GM19328 (cell line): ENCODE results near the gene GPR135.

Experiments
- ATAC-seq: cut with Tn5 transposase; IDR thresholded peaks from one replicate; pipeline ENCODE4 v1.9.1; 2021; ENCODE audit warnings: mild to moderate bottlenecking, moderate library complexity; ENCODE audit not compliant: unreplicated experiment

GPR135 gene, protein sequence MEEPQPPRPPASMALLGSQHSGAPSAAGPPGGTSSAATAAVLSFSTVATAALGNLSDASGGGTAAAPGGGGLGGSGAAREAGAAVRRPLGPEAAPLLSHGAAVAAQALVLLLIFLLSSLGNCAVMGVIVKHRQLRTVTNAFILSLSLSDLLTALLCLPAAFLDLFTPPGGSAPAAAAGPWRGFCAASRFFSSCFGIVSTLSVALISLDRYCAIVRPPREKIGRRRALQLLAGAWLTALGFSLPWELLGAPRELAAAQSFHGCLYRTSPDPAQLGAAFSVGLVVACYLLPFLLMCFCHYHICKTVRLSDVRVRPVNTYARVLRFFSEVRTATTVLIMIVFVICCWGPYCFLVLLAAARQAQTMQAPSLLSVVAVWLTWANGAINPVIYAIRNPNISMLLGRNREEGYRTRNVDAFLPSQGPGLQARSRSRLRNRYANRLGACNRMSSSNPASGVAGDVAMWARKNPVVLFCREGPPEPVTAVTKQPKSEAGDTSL

DNA sequence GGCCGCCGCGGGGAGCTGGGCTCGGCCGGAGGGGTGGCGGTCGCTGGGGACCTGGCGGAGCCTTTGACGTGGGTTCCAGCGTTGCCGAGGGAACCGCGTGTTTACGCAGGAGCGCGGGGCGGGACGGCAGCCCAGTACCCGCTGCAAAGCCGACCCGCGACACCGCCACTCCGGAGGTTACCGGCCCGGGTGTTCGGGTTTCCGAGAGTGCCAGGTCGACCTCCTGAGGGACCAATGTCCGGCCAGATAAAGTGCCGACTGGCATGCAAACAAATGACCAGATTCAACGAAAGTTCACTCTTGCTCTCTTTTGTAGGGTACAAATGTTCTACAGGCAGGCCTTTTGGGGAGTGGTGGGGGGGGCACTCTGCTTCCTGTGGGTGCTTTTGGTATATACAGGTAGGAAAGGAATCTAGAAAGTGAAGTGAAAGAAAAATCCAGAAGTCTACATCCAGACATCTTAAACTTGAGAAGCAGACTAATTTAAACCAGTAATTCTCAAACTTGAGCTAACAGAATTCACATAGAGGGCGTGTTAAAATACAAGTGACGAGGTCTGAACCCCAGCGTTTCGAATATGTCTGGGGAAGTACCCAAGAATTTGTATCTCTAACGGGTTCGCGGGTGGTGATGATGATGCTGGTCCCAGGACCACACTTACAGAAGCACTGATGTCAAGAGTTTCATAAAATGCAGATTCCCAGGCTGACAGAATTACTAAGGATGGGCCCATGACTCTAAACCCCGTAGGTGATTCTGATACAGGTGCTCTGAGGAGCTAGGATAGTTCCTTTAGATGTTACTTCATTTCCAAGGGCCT, at the start of gene GPR135:
Gene GPR135 (minus strand): TSS at position 65 of the 820 bp plus-strand sequence. CDS start 154 bp downstream, outside the sequence.
- ATAC-seq = peak; percentile 28

DNA sequence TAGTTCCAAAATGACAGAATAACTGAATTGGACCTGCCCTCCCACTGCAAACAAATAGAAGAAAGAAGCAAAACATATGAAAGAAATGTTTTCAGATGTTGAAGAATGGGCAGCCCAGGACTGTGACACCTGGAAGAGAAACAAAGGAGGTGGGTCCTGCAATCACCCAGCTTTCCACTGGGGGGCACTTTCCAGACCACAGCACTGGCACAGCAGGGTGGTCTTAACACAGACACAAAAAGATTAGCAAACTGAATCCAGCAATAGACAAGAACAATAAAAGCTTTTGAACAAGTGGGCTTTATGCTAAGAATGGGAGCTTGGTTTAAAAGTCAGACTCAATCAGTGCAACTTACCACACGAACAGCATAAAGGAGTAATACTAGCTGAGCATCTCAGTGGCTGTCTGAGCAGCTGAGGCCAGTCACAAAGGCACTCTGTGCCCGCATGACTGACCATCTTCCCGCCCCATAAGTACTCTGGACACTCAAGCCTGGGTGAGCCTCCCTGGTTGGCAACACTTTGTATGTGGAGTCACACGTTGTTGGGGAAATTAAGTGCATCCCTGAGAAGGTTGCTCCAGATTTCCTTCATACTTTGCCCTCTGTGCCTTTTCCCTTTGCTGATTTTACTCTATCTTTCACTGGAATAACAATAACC, 46.9 kb upstream of the GPR135 start:
- ATAC-seq = no peak

DNA sequence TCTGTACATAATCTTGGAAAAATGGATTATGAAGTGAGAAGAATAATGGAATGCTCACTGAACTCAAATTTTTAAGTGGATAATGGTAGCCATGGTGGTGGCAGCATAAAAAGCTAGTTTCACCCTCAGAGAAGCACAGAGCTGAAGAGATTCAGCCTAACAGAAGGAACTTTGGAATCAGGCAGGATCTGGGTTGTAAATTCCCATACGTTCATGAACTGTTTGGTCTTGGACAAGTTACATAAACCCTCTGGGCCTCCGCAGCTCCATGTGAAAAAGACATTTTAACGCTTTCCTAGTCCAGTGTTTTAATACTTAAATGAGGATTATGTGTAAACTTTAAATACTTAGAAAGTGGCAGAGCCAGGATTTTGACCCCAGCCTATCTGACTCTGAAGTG, 45.8 kb upstream of the GPR135 start:
- ATAC-seq = no peak

DNA sequence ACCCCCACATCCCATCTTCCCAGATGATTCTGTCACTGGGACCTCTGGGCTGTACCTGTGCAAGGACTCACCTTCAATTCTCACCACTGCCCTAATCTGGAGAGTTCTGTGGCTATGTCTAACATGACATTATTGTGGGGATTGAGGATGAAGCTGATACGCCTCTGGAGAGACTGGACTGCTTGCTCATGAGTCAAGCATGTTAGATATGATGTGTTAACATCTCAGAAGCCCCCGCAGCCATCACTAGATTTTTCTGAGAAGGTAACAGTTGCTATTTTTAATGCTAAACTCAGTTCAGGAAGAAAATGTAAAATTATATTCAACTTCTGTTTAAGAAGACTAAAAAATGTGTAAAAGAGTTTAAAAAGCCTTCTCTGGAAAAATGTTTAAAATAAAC, 44.8 kb upstream of the GPR135 start:
- ATAC-seq = no peak

DNA sequence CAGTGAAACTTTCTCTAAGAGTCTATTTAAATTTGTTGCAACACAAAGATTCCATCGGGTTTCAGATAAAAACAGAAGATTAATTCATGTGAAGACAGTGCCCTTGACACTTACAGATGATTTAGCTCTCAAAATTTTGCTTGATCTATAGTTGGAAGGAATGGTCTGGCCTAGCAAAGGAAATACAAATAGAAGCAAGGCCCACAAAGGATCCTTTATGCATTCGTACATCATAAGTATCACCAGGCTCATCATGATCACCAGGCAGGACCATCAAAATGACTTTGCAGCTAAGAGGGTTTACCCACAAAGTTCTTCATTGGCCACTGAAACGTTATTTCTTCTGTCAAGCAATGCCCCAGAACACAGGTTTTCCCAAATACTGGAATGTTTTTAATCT, 43.9 kb upstream of the GPR135 start:
- ATAC-seq = no peak

DNA sequence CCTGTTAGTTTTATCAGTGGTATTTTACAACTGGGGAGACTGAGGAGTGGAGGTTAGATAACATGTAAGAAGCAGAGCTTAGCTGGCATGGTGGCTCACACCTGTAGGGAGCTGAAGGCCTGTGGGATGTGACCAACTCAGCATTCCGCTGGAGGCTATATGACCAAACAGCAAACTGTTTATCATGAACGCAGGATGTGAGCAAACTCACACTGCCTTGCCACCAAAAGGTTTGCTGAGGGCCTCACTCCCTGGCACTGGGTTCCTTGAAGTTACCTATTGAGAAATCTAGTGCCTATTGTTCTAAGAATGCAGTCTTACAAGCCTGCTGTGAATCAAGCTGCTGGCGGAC, 42.5 kb upstream of the GPR135 start:
- ATAC-seq = no peak

DNA sequence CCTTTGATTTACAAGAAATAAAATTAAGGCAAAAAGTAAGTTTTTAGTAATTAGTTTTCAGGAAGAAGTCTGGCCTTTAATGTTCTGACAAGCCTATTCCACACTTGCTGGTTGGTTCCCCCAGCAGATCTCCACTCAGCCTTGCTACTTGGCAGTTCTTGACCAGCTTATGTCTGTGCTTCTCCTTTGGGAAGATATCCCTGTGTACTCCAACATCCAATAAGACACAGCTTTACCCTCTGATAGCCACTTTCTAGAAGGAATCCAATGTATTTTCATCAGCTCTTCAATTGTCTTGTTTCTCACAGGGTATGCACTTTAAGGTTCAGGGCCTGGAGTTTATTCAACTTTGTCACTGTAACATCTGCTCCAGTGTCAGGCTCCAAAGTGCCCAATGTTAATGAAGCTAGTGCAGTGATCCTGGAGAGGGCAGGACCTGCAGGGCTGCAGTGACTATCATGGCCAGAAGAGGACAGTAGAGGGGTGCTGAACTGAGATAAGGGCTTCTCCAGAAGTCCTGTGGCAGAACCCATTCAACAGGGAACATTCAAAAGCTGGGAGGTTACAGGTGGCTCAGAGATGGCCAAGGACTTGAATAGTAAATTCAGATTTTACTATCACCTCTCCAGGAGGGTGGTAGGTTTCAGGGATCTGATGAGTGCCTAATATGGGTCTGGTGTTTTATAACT, 42.0 kb upstream of the GPR135 start:
- ATAC-seq = peak; percentile 87

DNA sequence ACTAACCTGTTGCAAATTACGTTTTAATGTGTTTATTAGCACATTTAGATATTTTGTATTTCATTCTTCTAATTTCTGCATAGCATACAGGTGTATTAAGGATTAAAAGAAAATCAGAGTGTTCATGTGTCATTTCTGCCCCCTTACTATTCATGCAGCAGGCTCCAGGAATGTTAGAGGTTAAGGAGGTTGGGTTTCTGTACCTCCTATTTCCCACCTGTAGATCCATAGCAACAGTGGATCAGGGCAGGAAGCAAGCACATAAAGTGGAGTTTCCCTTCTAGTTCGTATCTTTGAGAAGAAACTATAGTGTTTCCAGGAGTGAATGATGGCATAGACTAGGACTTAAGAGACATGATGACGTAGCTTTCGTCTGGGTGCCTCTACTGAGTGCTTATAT, 38.1 kb upstream of the GPR135 start:
- no peak for ATAC-seq

DNA sequence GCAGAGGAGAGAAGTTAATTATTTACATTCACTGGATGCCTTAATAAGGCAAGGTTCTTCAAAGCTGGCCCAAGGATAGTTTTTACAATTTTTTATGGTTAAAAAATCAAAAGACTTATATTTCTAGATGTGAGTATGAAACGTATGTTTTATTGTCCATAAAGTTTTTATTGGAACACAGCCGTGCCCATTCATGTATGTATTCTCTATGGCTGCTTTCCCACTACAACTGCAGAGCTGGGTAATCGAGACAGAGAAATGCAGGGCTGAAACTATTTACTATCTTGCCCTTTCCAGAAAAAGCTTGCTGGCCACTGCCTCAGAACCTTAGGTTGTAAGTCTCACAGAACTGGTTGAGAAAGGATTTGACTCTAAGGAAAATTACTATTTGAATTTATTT, 35.6 kb upstream of the GPR135 start:
- ATAC-seq = no peak

DNA sequence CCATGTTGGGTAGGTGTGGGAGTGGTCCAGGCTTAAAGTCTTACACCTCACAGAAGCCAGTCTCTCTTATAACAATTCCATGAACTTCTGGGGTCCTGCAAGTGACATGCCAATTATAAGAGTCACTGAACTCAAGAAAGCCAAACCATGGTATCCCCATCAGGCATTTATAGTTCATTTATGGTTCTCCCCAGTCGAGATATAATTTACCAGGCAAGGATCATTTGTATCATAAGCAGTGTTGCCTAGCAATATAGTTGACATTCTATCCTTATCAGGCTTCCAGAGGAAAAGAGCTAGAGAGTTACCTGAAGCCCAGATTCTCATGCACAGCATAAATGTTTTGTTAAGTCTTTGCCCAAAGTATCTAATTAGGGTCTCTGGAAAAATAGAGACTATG, 27.2 kb upstream of the GPR135 start:
- ATAC-seq = no peak

DNA sequence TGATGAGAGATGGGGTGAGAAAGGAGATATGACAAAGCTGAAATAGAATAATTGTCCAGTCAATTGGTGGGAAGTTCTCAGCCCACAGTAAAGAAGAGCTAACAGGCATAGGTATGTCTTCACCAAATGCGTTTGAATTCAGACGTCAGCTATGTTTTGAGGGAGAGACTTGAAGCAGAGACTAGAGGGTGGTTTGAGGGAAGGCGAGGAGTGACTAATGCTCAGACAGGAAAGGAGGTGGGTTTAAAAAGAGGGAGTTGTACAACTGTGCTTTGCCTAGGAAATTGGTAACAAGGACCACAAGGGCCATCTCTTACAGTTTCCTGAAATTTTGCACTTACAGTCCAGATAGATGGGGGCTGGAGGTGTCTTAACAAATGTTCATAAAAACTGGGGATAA, 25.6 kb upstream of the GPR135 start:
- no peak for ATAC-seq

DNA sequence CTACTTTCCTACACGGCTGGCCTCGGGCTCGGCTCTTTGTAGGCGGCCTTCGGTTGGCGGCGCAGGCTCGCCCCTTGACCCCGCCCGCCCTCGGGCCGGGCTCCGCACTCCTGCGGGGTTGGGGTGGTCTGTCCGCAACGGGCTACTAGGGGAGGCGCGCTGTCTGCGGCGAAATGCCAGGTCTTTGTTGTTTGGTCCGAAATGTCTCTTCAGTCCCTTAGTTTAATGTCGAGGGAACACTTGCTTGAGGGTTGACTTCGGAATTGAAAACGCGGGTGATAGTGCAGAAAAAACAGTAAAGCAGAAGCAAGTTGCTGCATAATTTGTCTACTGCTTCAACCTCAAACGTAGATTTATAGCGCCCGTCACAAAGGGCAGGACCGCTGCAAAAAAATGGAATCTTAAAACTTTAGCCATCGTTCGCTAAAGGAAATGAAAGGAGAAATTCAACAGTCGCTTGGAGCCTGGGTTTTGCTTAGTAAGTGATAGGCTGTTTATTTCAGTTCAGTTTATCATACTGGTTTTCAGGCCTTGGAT, 19.5 kb upstream of the GPR135 start:
- peak; percentile 45 for ATAC-seq

DNA sequence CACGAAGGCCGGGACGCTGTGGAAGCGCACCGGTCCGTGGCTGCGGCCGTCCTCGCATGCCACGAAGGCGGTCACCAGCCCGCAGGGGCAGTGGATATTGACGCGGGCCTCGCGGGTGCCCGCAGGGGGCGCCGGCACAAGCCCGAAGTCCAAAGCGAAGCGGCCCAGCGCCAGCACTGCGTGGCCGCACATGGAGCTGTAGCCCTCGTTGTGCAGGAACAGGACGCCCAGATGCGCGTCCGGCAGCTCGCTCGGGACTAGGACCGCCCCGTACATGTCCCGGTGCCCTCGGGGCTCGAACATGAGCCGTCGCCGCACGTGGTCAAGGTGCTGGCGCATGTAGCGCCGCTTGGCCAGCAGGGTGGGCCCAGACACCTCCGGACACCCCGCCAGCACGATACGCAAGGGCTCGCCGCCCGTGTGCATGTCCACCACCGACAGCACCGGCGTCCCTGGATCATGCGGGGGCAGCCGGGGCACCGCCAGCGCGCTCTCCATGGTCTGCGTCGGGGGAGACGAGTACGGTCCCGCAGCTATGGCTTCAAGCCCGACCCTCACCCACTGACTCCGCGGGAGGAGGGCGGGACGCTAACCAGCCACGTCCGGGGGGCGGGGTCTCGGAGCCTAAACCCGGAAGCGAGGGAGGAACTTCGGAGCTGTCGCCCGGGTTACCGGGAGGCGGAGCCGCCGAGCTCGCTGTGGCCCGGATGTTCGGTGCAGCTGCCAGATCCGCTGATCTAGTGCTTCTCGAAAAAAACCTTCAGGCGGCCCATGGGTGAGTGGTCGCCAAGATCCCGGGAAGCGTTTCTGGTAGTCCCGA, 18.8 kb upstream of the GPR135 start, which contains the start of the genes JKAMP and L3HYPDH:
Gene JKAMP (plus strand): TSS at position 699 of the 820 bp plus-strand sequence. CDS start 73 bp downstream, at position 772.
Gene L3HYPDH (minus strand): TSS at position 590 of the 820 bp plus-strand sequence. CDS start 92 bp downstream, at position 498.
- peak; percentile 90 for ATAC-seq

DNA sequence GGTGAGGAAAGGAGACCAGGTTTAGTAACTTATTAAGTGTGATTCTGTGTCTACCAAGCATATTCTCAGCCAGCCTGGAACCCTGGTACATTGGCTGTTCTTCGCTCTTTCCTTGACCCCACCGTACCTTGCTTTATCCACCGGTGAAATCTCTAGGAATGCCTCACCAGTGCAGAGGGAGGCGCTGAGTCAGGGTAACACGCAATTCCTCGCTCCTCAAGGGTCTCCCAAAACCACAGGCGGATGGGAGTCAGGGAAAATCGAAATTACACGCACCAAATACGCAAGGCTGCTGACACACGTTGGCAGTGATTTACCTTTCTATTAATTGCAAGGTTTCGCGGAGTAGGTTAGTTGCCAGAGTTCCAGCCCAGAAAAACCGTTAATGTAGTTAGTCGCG, 18.2 kb upstream of the GPR135 start:
- ATAC-seq = no peak

DNA sequence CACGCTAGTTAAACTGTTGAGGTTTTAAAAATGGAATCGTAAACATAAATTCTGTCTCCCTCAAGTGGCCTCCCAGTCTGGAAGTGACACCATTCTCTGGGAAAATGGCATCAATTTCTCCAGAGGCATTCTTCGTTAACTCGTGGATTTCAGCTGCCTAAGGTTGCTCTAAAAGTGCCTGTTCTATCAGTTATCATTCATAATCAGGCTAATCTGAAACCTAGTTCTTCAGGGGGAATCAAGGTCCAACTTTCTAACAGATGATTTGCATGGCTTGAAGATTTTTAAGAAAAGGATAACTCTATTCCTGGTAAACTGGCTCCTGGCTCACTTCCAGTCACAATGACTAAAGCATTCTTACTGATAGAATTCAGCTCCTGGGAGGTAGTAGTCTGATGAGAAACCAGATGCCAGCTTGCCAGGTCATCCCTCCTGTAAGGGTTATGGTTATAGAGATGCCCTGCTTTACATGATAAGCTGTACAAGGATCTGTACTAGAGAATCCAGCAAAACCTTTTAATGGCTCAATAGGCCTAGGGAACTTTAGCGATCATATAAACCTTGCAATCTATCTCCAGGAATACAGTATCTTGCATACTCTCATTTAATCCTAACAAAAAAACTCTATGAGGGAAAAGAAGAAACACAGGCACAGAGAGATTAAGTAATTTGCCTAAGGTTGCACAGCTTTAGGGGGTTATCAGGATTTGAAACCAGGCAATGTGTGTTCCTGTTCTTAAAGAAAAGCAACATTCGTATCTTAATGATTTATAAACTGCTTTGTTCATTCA, 17.6 kb upstream of the GPR135 start:
- ATAC-seq = no peak

DNA sequence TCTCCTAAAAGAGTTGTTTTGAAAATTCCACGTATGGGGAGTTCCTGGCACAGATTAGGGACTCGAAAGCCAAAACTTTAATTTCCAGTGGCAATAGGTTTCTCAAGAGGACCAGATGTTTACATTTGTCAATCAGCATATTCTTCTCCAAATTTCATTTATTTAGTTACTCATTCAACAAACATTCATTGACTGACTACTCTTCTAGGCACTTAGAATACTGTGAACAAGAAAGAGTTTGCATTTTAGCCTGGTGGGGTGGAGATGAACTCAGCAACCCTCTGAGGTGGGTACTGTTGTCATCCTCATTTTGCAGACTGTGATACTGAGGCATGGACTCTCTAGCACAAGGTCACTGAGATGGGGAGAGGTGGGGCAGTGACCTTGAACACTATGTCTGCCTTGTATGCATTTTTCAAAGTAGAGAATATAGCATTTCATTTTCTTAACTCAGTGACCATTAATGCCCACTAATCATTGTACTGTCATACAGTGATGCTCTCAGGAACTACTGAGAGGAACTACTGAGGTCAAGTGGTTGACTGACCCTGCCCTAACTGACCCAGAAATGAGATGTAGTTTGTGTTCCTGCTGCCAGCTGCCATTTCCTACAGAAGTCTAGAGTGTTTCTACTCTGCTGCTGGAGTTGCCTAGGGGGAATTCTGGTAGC, 16.8 kb upstream of the GPR135 start:
- no peak for ATAC-seq

DNA sequence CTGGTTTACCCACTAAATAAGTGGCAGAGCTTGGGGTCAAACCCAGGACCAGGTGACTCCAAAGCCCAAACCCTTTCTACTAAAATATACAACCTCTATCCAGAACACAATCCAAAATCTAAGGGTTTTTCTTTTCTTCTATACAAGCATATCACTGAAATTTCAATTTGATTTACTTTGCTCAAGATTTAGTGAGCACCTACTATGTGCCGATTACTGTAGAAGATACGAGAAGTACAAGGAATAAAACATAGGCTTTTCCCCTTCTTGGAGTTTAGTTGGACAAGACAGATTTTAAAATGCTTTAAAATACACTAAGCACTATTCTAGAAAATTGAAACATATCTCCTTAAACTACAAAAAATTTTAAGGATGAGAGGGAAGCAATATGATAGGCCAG, 16.2 kb upstream of the GPR135 start:
- ATAC-seq = no peak

DNA sequence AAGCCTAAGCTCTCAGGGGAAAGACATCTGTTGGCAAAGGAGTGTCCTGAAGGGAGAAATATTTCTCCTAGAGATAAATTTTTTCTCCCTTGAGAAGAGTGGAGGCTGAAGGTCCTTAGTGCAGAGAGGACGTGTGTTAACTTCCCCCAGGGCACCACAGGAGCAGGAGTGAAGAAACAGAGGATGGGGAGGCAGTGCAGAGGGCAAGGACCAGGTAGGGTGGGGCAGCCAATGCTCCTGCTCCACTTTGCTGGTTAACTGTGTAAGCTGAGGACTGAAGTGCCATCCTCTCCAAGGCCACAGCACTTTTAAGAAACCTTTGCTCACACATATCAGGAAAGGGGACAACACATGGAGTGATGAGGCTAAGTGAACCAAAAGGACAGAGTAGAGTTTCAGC, 15.0 kb upstream of the GPR135 start:
- ATAC-seq = no peak
